Fibroblast of mammary gland (primary cell): ENCODE data around the gene ADAMTS2.
A peak's percentile ranks its signal among the peaks of the same experiment; 100 is the strongest.

Experiments
- DNase-seq: peaks from one replicate; pipeline ENCODE4 v3.0.0-alpha.2; 2010; ENCODE audit warnings: low read depth
- H3K4me3 ChIP-seq: 2 replicates; pipeline ENCODE4 v1.5.1; 2011; ENCODE audit warnings: low read depth, mild to moderate bottlenecking, low read length, moderate library complexity; ENCODE audit not compliant: control insufficient read depth
- TF ChIP-seq, protein P1 (sequence below): conservative IDR thresholded peaks from 2 replicates; pipeline ENCODE4 v1.5.1; 2011; ENCODE audit warnings: low read depth, low read length, inconsistent platforms; ENCODE audit not compliant: control insufficient read depth, insufficient read depth

The ADAMTS2 gene

GRCh38 chr5:179295778-179296149 is 49.5 kb downstream of the ADAMTS2 start:
- TF ChIP-seq, protein P1, sequence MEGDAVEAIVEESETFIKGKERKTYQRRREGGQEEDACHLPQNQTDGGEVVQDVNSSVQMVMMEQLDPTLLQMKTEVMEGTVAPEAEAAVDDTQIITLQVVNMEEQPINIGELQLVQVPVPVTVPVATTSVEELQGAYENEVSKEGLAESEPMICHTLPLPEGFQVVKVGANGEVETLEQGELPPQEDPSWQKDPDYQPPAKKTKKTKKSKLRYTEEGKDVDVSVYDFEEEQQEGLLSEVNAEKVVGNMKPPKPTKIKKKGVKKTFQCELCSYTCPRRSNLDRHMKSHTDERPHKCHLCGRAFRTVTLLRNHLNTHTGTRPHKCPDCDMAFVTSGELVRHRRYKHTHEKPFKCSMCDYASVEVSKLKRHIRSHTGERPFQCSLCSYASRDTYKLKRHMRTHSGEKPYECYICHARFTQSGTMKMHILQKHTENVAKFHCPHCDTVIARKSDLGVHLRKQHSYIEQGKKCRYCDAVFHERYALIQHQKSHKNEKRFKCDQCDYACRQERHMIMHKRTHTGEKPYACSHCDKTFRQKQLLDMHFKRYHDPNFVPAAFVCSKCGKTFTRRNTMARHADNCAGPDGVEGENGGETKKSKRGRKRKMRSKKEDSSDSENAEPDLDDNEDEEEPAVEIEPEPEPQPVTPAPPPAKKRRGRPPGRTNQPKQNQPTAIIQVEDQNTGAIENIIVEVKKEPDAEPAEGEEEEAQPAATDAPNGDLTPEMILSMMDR: no peak
- no peak overlapping the region for H3K4me3 ChIP-seq
- DNase-seq: no peak

DNA sequence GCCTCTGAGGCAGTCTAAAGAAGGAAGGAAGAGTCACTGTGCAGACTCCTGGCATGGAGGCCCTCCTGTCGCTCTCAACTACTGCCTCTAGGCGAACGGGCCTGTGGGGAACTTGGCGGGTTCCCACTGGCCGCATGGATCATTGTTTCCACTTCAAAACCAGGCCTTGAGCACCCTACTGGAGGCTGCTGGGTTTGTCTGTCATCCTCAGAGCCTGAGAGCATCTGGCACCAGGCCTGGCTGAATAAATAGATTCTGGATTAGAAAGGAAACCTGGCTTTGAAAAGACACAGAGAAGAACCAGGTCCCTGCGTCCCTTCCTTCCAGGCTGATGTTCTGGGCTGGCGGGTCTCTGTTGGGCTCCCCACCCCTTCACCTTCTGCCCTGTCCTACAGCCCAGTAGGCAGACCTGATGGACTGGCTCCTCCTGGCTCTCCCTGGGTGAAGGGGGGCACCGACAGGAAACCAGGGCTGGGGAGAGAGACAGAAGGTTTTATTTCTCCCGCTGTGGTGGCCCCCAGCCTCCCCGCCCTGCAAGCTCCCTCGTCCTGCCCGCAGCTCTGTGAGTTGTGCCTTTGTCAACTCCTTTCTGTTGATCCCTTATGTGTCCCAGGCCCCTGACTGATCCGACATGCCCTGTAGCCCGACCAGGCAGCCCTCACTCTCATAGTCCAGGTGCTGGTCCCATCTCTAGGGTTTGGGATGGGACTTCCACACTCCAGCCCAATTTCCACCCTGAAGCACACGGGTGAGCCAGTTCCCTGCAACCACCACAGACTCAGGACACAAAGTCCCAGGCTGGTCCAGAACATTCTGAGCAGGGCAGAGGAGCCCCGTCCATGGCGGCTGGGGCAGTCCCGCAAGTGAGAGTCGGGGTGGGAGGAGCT is 50.1 kb downstream of the ADAMTS2 start:
- TF ChIP-seq, protein P1: no peak
- peak; percentile 63 for DNase-seq
- no peak overlapping the region for H3K4me3 ChIP-seq

- DNase-seq: no peak
- no peak overlapping the region for H3K4me3 ChIP-seq
- TF ChIP-seq, protein P1: no peak
These were observed 51.0 kb downstream of the ADAMTS2 start for GRCh38 chr5:179294131-179294780.

GRCh38 chr5:179292681-179293635 is 52.3 kb downstream of the ADAMTS2 start:
- H3K4me3 ChIP-seq: no peak overlapping the region
- TF ChIP-seq, protein P1: no peak
- peak; percentile 69 for DNase-seq

- TF ChIP-seq, protein P1: no peak
- H3K4me3 ChIP-seq: no peak overlapping the region
- no peak for DNase-seq
These were observed 53.1 kb downstream of the ADAMTS2 start for GRCh38 chr5:179292202-179292601.
